Hepatocyte (in vitro differentiated cells): ENCODE data around the gene PCOLCE2.

ENCODE experiments used
- EZH2 ChIP-seq: fragments of 200-600 bp; sonication (generic); IDR thresholded peaks from 2 replicates; pipeline ENCODE4 v1.6.1; 2016; ENCODE audit warnings: antibody characterized with exemption, mild to moderate bottlenecking, borderline replicate concordance
- TF ChIP-seq, protein P1 (sequence below): fragments of 200-600 bp; sonication (generic); IDR thresholded peaks from 2 replicates; pipeline ENCODE4 v1.5.1; 2016; ENCODE audit warnings: antibody characterized with exemption, mild to moderate bottlenecking; ENCODE audit not compliant: poor library complexity

DNA sequence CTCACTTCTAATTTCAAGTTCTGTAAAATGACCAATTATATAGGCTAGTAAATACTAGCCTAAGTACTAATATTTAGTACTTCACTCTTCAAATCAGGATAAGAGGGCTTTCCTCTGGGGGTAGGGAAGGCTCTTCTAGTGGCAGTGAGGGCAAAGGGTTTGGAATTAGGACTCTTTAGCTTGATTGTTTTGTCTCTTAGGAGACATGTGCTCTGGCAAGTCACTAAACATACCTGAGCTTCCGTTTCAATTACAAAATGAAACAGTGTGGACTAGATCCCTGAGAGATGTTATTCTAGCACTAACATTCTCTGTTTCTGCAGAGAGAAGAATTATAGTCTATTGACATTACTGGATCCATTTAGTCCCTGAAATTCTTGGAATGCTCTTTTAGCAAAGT is 71.5 kb downstream of the PCOLCE2 start:
- TF ChIP-seq, protein P1, sequence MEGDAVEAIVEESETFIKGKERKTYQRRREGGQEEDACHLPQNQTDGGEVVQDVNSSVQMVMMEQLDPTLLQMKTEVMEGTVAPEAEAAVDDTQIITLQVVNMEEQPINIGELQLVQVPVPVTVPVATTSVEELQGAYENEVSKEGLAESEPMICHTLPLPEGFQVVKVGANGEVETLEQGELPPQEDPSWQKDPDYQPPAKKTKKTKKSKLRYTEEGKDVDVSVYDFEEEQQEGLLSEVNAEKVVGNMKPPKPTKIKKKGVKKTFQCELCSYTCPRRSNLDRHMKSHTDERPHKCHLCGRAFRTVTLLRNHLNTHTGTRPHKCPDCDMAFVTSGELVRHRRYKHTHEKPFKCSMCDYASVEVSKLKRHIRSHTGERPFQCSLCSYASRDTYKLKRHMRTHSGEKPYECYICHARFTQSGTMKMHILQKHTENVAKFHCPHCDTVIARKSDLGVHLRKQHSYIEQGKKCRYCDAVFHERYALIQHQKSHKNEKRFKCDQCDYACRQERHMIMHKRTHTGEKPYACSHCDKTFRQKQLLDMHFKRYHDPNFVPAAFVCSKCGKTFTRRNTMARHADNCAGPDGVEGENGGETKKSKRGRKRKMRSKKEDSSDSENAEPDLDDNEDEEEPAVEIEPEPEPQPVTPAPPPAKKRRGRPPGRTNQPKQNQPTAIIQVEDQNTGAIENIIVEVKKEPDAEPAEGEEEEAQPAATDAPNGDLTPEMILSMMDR = no peak
- TF ChIP-seq EZH2 = no peak
